ENCODE results near the gene SUOX. TPM values are rescaled to one million over a fixed set of nuclear protein-coding genes. Genes with fewer than 3 reads are reported as not detected.
"Not testable (repeated sequence)": the region's sequence is repeated elsewhere in the genome, so short reads cannot be mapped to it uniquely, and the experiment has no call there.

The SUOX gene
- total RNA-seq, 2 donors from 2014 or later = 7.8 to 9.9 TPM

DNA sequence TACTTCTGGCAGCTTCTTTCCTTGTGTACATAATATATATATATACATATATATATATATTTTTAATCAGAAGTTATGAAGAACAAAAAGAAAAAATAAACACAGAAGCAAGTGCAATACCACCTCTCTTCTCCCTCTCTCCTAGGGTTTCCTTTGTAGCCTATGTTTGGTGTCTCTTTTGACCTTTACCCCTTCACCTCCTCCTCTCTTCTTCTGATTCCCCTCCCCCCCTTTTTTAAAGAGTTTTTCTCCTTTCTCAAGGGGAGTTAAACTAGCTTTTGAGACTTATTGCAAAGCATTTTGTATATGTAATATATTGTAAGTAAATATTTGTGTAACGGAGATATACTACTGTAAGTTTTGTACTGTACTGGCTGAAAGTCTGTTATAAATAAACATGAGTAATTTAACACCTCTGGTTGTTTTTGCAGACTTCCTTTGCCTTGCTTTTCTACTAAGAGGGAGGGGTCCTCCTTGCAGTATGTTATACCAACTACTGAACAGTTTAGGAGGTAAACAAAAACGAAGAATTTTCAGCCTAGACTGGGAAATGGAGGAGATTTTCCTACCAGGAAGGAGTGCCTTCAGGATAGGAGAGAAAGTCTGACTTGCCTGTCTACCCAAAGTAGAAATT lies 41.1 kb downstream of the SUOX start:
- Mint-ChIP-seq H3K9me3 (no peaks in the 10 kb centered on the region), H3K27ac (peak overlapping the region; percentile 90), H3K27me3 (ENCODE audit: low read depth) (no peaks in the 10 kb centered on the region), H3K4me1 (ENCODE audit: low read depth) (peaks cover 53% of the 10 kb centered on the region), H3K36me3 (ENCODE audit: insufficient read depth in 2 of 2) (peaks cover 15 to 23% of the 10 kb centered on the region in 2 donors), H3K4me3 (no peak overlapping the region)
- ATAC-seq (replicated peaks in 1 of 2) (no peak), DNase-seq (no peak)

DNA sequence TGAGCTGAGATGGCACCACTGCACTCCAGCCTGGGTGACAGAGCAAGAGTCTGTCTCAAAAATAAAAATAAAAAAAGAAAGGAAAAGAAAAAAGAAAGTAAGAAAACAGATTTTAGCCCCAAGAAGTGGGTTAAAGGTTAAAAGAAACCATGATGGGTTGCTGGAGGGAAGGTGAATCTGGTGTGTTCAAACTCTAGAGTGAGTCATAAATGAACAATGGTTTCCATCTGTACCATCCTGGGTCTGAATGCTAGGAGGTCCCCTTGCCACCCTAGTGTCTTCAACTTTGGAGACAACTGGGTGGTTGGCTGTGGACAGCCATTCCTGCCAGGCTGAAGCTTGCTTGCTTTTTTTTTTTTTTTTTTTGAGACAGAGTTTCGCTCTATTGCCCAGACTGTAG lies 43.1 kb downstream of the SUOX start:
- Mint-ChIP-seq H3K9me3 (no peaks in the 10 kb centered on the region), H3K27ac (peak overlapping the region; percentile 98)

DNA sequence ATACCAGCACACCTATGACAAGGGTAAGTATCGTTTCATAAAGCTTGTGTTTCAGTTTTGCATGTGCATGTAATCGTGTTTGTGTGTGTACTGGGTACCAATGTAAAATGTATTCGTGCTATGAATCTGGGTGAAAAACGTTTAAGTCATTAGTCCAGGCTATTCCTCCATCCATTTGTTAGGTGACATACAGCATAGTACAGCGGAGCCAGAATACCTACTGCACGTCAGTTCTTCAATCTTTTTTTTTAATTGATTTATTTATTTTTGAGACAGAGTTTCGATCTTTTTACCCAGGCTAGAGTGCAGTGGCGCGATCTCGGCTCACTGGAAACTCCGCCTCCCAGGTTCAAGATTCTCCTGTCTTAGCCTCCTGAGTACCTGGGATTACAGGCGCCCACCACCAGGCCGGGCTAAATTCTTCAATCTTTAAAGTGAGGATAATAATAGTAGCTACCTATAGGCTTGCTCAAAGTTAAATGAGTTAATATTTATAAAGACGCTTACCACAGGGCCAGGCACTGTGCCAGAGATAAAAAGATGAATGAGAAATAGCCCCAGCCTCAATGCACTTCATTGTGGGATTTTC lies 44.0 kb downstream of the SUOX start:
- H3K4me3 Mint-ChIP-seq = peak overlapping the region; percentile 95 to 96
- H3K27me3 Mint-ChIP-seq (ENCODE audit: low read depth) = no peaks in the 10 kb centered on the region
- ATAC-seq (replicated peaks in 1 of 2) (no peak), DNase-seq (no peak)
- H3K4me1 Mint-ChIP-seq (ENCODE audit: low read depth) = peaks cover 57% of the 10 kb centered on the region
- H3K36me3 Mint-ChIP-seq (ENCODE audit: insufficient read depth in 2 of 2) = peaks cover 10 to 23% of the 10 kb centered on the region in 2 donors
- H3K9me3 Mint-ChIP-seq = no peaks in the 10 kb centered on the region
- H3K27ac Mint-ChIP-seq = peak overlapping the region; percentile 98

More for the DNA sequence above, 43.1 kb downstream of the SUOX start:
- Mint-ChIP-seq H3K36me3 (ENCODE audit: insufficient read depth in 2 of 2) (peaks cover 15 to 26% of the 10 kb centered on the region in 2 donors), H3K4me3 (peak overlapping the region; percentile 95 to 96), H3K27me3 (ENCODE audit: low read depth) (no peaks in the 10 kb centered on the region), H3K4me1 (ENCODE audit: low read depth) (peaks cover 55% of the 10 kb centered on the region)
- DNase-seq (peak; percentile 42 to 51), ATAC-seq (replicated peaks in 1 of 2) (peak; percentile 51 to 53)

DNA sequence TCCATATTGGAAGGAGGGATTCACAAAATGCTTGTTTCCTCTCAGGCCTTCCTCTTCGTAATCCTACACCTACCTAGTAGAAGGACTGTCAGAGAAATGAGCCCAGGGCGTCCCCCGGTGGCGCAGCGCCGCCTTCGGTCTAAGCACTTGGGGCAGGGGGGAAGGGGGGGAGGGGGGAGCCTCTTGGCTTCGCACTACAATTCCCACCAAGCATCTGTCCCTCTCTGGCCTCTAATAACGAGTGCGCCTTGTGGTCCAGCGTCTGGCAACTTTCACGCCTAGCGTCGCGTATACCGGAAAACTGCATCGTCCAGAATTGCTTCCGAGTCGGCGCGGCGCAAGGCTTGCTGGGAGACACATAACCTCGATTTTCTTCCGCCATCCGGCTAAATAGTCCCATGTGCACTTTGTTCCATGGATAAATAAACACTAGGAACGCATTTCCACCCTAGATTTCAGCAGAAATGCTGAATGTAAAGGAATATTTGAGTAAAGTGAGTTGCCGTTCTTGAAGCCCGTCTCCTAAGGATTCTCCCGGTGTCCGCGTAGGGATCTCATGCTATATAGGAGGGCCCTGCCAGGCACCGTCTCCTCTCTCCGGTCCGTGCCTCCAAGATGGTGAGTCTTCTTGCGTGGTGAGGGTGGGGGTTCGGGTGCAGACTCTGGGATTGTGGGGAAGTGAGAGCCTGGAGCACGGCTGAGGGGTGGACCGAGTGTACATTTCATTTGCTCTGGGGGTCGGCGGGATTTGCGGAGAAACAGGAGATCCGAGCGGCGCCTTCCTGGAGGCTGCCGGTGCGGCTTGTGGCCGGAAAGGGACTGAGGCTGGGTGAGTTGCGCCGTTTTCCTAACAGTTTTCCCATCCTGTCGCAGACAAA lies 44.7 kb downstream of the SUOX start, which contains the start of gene RPS26:
Gene RPS26 (plus strand): TSS at position 367 of the 878 bp plus-strand sequence. CDS start 249 bp downstream, at position 616.
- H3K4me1 Mint-ChIP-seq (ENCODE audit: low read depth) = peaks cover 65% of the 10 kb centered on the region
- H3K9me3 Mint-ChIP-seq = no peaks in the 10 kb centered on the region
- H3K4me3 Mint-ChIP-seq = peak within 1 kb of the TSS; percentile 95 to 96
- peak within 1 kb of the TSS; percentile 98 for H3K27ac Mint-ChIP-seq
- H3K36me3 Mint-ChIP-seq (ENCODE audit: insufficient read depth in 2 of 2) = peaks cover 10 to 23% of the 10 kb centered on the region in 2 donors
- H3K27me3 Mint-ChIP-seq (ENCODE audit: low read depth) = no peaks in the 10 kb centered on the region
- ATAC-seq (replicated peaks in 1 of 2) (peak; percentile 90 to 91), DNase-seq (peak; percentile 92 to 95)

DNA sequence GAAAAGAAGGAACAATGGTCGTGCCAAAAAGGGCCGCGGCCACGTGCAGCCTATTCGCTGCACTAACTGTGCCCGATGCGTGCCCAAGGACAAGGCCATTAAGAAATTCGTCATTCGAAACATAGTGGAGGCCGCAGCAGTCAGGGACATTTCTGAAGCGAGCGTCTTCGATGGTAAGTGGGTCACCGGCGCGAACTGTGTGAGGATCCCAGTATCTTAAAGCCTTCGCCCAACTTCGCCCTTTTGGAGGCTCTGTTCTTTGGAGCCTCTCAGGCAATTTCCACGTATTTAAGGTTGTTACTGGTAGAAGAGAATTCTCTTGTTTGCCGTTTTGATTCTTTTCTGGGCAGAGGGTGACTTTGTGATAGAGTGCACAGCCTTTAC lies 45.3 kb downstream of the SUOX start:
- H3K36me3 Mint-ChIP-seq (ENCODE audit: insufficient read depth in 2 of 2) = peaks cover 8 to 23% of the 10 kb centered on the region in 2 donors
- H3K27ac Mint-ChIP-seq = peak overlapping the region; percentile 89
- H3K27me3 Mint-ChIP-seq (ENCODE audit: low read depth); DNase-seq; ATAC-seq (replicated peaks in 1 of 2); H3K9me3 Mint-ChIP-seq: not testable (repeated sequence)
- H3K4me1 Mint-ChIP-seq (ENCODE audit: low read depth) = peaks cover 70% of the 10 kb centered on the region
- H3K4me3 Mint-ChIP-seq = peak overlapping the region; percentile 95 to 96

DNA sequence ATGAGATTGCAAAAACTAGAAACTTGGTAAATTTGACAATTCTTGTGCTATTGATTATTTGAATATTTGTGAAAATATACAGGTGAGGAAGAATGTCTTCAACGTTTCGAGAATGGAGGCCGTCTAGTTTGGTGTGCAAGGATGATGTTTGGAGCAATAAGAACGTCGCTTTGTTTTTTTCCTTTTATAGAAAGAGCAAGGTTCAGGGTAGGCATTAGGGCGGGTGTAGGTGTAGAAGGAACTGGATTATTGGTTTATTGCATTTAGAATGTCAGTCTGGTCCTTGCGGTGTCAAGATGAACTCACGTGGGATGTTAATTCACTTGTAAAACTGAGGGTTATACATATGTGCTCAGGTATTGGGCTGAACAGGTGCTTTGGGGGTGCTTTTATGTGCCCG lies 45.8 kb downstream of the SUOX start:
- Mint-ChIP-seq H3K27ac (peak overlapping the region; percentile 89), H3K27me3 (ENCODE audit: low read depth) (no peaks in the 10 kb centered on the region), H3K4me1 (ENCODE audit: low read depth) (peaks cover 66% of the 10 kb centered on the region), H3K9me3 (no peaks in the 10 kb centered on the region), H3K4me3 (peak overlapping the region; percentile 95 to 96), H3K36me3 (ENCODE audit: insufficient read depth in 2 of 2) (peaks cover 8 to 23% of the 10 kb centered on the region in 2 donors)
- ATAC-seq (replicated peaks in 1 of 2) (no peak), DNase-seq (no peak)

DNA sequence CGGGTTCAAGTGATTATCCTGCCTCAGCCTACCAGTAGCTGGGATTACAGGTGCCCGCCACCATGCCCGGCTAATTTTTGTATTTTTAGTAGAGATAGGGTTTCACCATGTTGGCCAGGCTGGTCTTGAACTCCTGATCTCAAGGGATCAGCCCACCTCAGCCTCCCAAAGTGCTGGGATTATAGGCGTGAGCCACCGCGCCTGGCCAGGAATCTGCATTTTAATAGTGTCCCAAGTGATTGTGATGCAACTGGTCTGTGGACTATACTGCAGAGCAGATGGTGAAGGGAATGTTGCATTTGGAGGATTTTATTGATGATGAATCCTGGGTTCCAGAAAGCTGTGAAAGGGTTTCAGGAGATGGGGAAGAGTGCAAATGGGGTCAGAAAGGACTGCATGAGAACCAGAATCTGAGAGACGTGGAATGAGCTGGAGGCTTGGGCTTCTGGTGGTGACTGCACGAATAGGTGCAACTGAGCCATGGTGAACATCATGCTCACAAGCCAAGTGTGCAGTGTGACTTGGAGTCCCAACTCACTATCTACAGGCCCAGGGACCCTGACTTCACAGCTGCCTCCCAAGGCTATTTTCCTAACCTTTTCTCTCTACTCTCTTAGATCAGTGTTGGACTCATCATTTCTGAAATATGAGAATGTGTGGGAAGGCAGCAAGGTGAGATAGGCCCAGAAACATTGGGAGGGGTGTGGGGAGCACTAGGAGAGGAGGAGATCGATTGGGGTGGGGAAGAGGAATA lies 49.1 kb downstream of the SUOX start:
- no peak for DNase-seq
- peak overlapping the region; percentile 25 for H3K27ac Mint-ChIP-seq
- H3K9me3 Mint-ChIP-seq = no peaks in the 10 kb centered on the region
- no peak for ATAC-seq (replicated peaks in 1 of 2)
- peaks cover 40% of the 10 kb centered on the region for H3K4me1 Mint-ChIP-seq (ENCODE audit: low read depth)
- H3K27me3 Mint-ChIP-seq (ENCODE audit: low read depth) = no peaks in the 10 kb centered on the region
- peaks cover 8 to 23% of the 10 kb centered on the region in 2 donors for H3K36me3 Mint-ChIP-seq (ENCODE audit: insufficient read depth in 2 of 2)
- no peak overlapping the region for H3K4me3 Mint-ChIP-seq

DNA sequence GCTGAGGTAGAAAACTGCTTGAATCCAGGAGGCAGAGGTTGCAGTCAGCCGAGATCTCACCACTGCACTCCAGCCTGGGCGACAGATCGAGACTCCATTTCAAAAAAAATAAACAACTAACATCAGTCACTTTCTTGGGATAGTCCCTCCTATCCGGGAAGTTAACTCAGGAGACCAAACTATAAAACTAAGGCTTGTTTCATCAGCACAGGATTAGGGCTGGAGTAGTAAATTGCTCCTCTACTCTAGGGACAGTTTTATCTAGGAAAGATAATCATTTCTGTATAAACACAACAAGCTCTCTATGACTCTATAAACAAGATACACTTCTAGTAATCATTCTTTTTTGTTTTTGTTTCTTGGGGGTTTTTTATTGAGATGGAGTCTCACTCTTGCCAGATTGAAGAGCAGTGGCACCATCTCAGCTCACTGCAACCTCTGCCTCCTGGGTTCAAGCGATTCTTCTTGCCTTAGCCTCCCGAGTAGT lies 56.4 kb downstream of the SUOX start:
- Mint-ChIP-seq H3K36me3 (ENCODE audit: insufficient read depth in 2 of 2) (no peaks in the 10 kb centered on the region), H3K9me3 (no peaks in the 10 kb centered on the region), H3K27ac (no peak overlapping the region), H3K4me3 (no peak overlapping the region), H3K27me3 (ENCODE audit: low read depth) (no peaks in the 10 kb centered on the region), H3K4me1 (ENCODE audit: low read depth) (peaks cover 5% of the 10 kb centered on the region)
- no peak for DNase-seq
- no peak for ATAC-seq (replicated peaks in 1 of 2)

Other genes with a start within 250 kb of the SUOX start
- gene SARNP, start 179.6 kb upstream of the SUOX start, total RNA-seq = 100 to 1,000 TPM; 106 to 127 TPM
- gene ORMDL2, start 179.2 kb upstream of the SUOX start, total RNA-seq = 10 to 100 TPM; 29.5 to 33.5 TPM
- gene DNAJC14, start 167.7 kb upstream of the SUOX start, total RNA-seq = 10 to 100 TPM; 24.1 to 24.4 TPM
- gene MMP19, start 154.3 kb upstream of the SUOX start, total RNA-seq = under 1 TPM; 0.41 to 0.81 TPM
- 10 to 100 TPM; 35.1 to 36.6 TPM for gene PYM1, start 69.4 kb upstream of the SUOX start, total RNA-seq
- gene DGKA, start 66.1 kb upstream of the SUOX start, total RNA-seq = 100 to 1,000 TPM; 343 to 396 TPM
- 1 to 10 TPM in 1 of 2 donors, under 1 TPM in 1; 1.00 to 1.9 TPM for gene PMEL, start 31.2 kb upstream of the SUOX start, total RNA-seq
- gene CDK2, start 30.4 kb upstream of the SUOX start, total RNA-seq = 100 to 1,000 TPM in 1 of 2 donors, 10 to 100 TPM in 1; 89.2 to 103 TPM
- 10 to 100 TPM; 49.4 to 56.6 TPM for gene RAB5B, start 23.2 kb upstream of the SUOX start, total RNA-seq
- 10 to 100 TPM; 22.8 to 25.0 TPM for gene IKZF4, start 23.8 kb downstream of the SUOX start, total RNA-seq
- 10 to 100 TPM; 23.0 to 28.9 TPM for gene RPS26, start 44.6 kb downstream of the SUOX start, total RNA-seq
- gene ERBB3, start 82.9 kb downstream of the SUOX start, total RNA-seq = 1 to 10 TPM; 1.4 to 1.9 TPM
- 100 to 1,000 TPM; 226 to 265 TPM for gene PA2G4, start 107.3 kb downstream of the SUOX start, total RNA-seq
- gene RPL41, start 119.4 kb downstream of the SUOX start, total RNA-seq = 1,000 to 10,000 TPM; 5,172 to 5,269 TPM
- 10 to 100 TPM in 1 of 2 donors, 1 to 10 TPM in 1; 7.4 to 11.8 TPM for gene ZC3H10, start 121.0 kb downstream of the SUOX start, total RNA-seq
- gene ESYT1, start 131.0 kb downstream of the SUOX start, total RNA-seq = 10 to 100 TPM; 74.6 to 84.6 TPM
- 100 to 1,000 TPM in 1 of 2 donors, 10 to 100 TPM in 1; 96.3 to 111 TPM for gene MYL6B, start 155.3 kb downstream of the SUOX start, total RNA-seq
- gene MYL6, start 161.1 kb downstream of the SUOX start, total RNA-seq = 100 to 1,000 TPM; 391 to 492 TPM
- gene SMARCC2, start 192.2 kb downstream of the SUOX start, total RNA-seq = 100 to 1,000 TPM in 1 of 2 donors, 10 to 100 TPM in 1; 99.7 to 104 TPM
- 10 to 100 TPM; 35.4 to 40.2 TPM for gene RNF41, start 224.6 kb downstream of the SUOX start, total RNA-seq
- gene NABP2, start 227.1 kb downstream of the SUOX start, total RNA-seq = 10 to 100 TPM; 61.8 to 72.7 TPM
- gene SLC39A5, start 232.8 kb downstream of the SUOX start, total RNA-seq = 1 to 10 TPM in 1 of 2 donors, under 1 TPM in 1; 0.44 to 1.1 TPM

All from activated T-cell treated with anti-CD3 and anti-CD28 coated beads, Interleukin-2, amount 50 U/mL, for 72 hours (primary cell).